Left lobe of liver (tissue), 2 donors: ENCODE data around the gene SMYD3. TPM values are rescaled to one million over a fixed set of nuclear protein-coding genes. Genes with fewer than 3 reads are reported as not detected.

Experiments
- ATAC-seq: fragments of 200-7000 bp; cut with Tn5 transposase; one replicate; pipeline ENCODE4 v1.9.1; 2020; ENCODE audit warnings: mild to moderate bottlenecking, moderate library complexity
- DNase-seq: peaks from one replicate; pipeline ENCODE4 v3.0.0-alpha.2; 2020; ENCODE audit warnings: low spot score
- total RNA-seq: library from RNA; stranded (reverse); gene quantifications from one replicate; pipeline ENCODE4 v1.2.1, GENCODE V29; 2021
- donor health status: DM: no; HTN: no; CAD: no; lungs with moderate emphysema.
- donor health status: DM: no; HTN: yes; CAD: no.

Gene SMYD3
- total RNA-seq, 1 donor from 2014 or later, result 6.7 TPM

DNA sequence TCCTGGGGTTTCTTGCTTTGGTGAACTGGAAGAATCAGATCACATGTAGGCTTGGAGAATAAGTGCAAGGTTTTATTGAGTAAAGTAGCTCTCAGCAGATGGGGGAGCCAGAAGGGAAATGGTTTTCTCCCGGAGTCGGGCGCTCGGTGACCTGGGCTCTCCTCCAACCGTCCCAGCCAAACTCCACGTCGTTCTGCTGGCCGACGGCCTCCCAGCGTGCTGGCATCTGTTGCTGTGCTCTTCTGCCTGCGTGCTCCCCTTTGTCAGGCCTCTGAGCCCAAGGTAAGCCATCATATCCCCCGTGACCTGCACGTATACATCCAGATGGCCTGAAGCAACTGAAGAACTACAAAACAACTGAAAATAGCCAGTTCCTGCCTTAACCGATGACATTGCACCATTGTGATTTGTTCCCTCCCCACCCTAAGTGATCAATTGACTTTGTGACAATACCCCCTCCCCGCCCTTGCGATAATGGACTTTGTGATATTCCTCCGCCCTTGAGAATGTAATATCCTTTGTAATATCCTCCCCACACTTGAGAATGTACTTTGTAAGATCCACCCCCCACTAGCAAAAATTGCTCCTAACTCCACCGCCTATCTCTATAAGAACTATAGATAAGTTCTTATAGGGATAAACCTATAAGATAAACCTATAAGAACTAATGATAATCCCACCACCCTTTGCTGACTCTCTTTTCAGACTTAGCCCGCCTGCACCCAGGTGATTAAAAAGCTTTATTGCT, 88.3 kb downstream of the SMYD3 start:
- ATAC-seq (no peak), DNase-seq (no peak)

DNA sequence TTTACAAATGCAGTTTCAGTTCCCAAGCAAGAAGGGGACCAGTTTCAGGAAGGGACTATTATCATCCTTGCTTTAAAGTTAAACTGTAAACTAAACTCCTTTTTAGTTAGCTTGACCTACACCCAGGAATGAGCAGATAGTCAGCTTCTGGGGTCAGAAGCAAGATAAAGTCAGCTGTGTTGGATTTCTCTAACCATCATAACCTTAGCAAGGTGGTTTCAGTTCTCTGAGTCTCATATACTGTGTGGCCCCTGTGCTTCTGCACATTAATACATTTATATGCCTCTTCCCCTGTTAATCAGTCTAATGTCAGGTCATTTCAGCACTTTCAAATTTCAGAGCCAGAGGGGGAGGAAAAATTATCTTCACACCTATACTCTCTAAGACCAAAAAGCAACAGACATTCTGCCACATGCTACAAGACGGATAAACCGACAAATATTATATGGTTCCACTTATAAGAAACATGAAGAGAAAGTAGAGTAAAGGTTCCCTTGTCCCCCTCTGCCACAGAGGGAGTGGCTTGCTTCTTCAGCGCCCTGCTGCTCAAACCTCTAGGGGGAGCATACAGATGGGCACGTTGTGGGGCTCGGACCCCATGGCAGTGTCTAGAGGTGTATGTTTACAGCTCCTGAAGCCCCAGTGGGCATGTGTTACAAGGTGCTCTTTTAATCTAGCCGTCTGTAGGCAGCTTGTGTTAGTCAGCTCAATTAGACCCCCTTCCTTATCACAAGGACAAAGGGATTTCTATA, 89.1 kb downstream of the SMYD3 start:
- DNase-seq (no peak), ATAC-seq (no peak)

DNA sequence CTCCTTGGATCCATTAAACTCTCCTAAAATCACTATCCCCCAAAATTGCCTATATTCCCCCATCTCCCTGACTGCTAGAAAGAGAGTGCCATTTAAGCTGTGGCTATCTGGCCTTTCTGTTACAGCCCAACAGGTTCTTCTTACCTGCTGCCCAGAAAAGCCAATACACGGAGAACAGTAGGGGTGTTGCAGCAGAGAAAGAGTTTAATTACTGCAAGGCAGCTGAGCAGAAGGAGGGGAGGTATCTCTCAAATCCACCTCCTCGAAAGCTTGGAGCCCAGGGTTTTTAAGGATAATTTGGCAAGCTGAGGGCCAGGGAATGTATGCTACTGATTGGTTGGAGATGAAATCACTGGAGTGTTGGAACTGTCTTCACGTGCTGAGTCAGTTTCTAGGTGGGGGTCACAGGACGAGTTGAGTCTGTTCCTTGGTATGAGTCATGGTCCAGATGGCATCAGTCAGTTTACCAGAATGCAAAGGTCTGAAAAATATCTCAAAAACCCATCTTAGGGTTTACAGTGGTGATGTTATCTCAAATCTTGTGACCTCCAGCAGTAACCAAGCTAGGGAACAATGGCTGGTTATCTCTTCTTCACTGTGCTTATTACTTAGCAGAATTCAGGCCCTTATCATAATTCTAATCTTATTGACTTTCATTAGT, 89.8 kb downstream of the SMYD3 start:
- no peak for ATAC-seq
- DNase-seq, result no peak

DNA sequence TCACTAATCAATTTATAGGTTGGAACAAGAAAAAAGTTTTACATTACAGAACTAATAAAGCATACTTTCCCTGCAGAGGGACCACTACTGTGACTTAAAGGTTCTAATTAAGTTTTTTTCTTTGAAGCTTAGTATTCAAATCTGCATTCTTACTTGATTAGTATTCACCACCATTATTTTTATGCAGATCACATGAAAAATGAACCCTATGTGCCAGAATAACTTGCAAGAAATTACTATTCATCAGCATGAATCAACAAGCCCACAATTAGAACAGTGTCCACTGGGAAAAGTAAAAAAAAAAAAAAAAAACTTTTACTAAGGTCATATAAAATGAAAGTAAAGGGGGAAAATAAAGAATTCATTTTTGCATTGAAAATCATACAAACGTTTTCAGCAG, 90.8 kb downstream of the SMYD3 start:
- DNase-seq (no peak), ATAC-seq (no peak)

DNA sequence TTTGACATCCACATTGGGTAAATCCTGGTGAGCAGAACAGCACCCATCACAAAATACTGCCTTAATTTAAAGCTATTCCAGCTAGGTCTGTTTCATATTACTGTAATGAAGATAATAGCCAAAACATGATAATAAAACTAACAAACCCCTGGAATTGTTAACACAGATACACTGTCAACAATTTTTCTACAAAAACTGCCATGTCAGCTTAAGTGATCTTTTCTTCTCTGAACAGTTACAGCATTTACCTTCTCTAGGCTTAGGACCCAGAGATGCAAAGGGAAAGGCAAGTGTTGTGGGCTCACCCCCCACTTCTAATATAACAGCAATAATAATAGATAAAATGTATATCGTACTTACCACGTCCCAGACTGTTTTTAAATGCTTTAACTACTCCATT, 92.1 kb downstream of the SMYD3 start:
- ATAC-seq (no peak), DNase-seq (no peak)

DNA sequence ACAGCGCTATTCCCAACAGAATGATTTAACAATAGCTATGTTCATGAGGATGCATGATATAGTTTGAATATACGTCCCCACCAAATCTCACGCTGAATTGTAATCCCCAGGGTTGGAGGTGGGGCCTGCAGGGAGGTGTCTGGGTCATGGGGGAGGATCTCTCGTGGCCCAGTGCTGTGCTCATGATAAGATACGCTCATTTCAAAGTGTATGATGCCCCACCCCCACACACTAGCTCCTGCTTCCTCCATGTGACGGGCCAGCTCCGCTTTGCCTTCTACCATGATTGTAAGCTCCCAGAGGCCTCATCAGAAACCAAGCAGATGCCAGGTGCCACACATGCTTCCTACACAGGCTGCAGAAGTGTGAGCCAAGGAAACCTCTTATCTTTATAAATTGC, 93.6 kb downstream of the SMYD3 start:
- DNase-seq (no peak), ATAC-seq (no peak)

DNA sequence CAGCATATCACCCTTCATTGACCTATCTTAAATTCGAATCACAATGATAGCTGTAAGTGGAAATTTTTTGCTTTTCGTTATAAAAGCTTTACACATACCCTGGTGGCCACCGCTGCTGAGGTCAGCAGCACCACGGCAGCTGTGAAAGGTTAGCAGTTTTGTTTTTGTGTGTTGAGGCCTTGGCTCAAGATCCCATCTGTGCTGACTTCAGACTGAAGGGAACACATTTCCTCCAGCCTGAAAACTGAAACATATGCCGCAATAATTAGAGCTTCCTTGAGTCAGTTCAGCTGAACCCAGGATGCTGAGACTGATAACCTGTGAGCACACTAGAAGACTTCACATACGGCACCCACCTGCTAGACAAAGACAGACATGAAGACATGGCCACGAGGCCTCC, 103.0 kb downstream of the SMYD3 start:
- DNase-seq (no peak), ATAC-seq (no peak)

DNA sequence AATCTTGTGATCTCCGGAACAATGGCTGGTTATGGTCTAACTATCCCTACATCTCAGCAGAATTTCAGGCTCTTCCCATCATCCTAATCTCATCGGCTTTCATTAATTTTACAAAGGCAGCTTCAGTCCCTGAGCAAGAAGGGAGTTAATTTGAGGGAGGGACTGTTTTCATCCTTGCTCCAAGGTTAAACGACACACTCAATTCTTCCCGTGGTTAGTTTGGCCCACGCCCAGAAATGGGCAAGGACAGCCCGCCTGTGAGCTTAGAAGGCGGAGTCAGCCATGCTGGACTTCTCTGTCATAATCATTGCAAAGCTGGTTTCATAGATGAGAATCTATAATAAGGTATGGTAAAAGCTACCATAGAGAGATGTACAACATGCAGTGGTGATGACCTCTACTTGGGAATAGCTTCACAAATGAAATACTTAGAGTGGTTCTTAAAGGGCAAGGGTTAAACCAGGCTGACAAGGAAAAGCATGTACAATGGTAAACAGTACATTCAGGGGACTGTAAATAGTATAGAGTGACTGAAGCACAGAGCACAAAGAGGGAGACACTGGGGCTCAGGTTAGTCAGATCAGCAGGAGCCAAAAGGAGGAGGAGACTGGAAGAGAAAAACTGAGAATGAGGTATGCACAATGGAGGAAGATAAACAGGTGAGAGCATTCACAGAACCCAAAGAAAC, 108.8 kb downstream of the SMYD3 start:
- DNase-seq (no peak), ATAC-seq (no peak)

DNA sequence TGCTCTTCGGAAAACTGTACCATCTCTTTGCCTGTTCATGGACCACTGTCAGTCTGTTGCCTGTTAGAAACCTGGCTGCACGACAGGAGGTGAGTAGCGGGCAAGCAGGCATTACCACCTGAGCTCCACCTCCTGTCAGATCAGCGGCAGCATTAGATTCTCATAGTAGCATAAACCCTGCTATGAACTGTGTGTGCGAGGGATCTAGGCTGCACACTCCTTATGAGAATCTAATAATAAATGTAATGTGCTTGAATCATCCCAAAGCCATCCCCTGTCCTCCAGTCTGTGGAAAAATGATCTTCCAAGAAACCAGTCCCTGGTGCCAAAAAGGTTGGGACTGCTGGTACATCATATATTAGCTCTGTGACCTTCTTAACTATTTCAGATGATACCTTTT, 110.0 kb downstream of the SMYD3 start:
- no peak for DNase-seq
- ATAC-seq, result no peak

DNA sequence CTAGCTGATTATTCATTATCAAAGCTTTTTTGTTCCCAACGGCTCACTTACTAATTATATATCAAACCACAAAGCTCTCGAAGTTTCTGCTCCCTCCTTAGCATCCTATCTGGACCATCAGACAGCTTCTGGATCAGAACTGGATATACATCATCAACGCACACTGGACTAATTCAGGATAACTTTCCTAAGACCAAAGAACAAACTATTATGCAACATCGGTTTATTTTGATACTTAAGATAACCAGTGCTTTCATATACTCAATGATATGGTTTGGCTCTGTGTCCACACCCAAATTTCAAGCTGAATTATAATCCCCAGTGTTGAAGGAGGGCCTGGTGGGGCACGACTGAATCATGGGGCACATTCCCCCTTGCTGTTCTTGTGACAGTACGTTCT, 110.8 kb downstream of the SMYD3 start:
- DNase-seq (no peak), ATAC-seq (no peak)

DNA sequence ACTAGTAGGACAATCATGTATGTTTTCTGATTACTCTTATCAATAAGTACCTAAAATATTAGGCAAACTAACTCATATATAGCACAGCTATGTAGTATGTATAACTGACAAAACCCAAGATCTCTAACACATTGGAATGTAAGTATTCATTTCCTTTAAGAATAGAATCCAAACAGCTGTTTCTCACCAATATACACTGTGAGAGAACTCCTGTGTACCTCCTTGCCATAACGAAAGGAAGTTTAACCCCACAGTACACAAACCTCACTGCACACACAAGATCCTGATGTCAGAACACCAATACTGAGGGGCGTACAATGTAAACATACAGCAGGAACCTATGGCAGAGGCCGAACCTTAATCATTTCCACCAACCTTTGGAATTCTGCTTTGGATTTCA, 113.0 kb downstream of the SMYD3 start:
- DNase-seq (no peak), ATAC-seq (no peak)

DNA sequence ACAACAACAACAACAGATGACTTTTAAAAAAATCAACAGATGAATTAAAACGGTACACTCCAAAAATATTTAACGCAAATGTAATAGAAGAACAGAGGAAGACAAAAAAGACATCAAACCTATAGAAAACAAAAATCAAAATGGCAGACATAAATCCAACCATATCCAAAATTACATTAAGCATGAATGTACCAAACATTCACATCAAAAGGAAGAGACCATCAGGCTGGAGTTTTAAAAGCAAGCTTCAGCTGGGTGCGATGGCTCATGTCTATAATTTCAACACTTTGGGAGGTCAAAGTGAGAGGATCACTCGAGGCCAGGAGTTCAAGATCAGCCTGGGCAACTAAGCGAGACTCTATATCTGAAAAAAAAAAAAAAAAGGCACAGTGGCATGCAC, 116.2 kb downstream of the SMYD3 start:
- ATAC-seq, result no peak

DNA sequence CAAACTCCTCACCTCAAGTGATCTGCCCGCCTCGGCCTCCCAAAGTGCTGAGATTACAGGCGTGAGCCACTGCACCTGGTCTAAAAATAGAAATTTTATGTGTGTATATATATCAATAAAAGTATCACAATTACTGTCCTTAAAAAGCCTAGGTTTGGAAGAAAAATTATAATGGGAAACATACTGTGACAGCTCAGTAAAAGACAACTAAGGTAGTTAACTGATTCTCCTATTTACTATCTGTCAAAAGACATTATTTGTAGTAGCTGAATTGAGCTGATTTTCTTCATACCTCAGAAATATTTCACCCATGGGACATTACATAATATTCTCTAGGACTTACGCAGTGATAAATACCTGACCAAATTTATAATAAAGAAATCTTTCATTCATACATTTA, 122.5 kb downstream of the SMYD3 start:
- DNase-seq, result no peak
- no peak for ATAC-seq

More for the DNA sequence above, 116.2 kb downstream of the SMYD3 start:
- no peak for DNase-seq

DNA sequence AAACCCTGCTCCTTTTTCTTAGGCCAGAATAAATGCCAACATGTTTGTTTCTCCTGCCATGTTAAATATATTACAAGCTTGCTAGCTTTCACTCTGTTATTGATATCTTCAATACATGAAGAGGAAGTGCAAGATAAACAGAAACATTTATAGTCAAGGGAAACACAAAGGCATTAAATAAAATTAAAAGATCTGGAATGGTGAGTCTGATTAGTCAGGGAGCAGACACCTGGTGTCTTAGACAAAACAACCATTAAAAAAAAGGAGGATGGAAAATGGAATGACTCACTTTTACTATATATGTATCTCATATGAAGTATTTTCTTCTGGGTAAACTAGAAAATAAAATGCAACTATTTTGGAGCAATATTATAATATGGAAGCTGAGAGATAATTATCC, 123.3 kb downstream of the SMYD3 start:
- ATAC-seq (no peak), DNase-seq (no peak)

DNA sequence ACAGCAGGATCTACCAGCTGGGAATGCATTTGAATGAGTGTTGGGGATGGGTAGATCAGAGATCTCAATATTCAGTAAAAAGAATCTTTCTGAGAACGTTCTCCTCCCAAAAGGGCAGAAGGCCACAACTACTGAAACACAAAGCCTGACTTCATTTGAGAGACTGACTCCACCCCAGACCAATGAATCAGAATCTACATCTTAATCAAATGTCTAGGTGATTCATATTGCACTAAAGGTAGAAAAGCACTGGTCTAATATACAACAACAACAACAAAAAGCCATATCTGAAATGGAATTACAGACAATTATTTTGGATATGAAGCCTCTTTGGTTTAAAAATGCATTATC, 123.9 kb downstream of the SMYD3 start:
- DNase-seq (no peak), ATAC-seq (no peak)

DNA sequence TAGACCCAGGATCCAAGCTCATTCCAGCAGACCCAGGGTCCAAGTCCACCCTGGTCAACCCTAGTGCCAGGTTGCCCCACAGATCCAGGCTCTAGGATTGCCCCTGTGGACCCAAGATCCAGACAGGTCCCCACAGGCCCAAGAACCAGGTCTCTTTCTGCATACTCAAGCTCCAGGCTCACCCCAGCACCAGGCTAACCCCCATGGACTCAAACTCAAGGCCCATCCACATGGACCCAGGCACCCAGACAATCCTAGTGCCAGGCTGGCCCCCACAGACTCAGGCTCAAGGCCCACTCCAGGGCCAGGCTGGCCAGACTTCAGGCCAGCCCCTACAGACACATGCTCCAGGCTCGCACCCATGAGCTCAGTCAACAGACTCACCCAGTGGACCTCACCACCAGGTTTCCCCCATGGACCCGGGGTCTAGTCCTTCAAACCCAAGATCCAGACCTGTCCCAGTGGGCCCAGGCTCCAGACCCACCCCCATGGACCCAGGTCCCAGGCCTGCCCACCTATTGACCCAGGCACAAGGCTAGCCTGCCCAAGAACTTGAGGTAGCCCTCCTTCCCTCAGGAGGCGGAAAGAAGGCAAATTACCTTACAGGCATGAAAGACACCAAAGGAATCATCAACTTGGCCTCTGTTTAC, 124.4 kb downstream of the SMYD3 start:
- ATAC-seq, result no peak
- no peak for DNase-seq

DNA sequence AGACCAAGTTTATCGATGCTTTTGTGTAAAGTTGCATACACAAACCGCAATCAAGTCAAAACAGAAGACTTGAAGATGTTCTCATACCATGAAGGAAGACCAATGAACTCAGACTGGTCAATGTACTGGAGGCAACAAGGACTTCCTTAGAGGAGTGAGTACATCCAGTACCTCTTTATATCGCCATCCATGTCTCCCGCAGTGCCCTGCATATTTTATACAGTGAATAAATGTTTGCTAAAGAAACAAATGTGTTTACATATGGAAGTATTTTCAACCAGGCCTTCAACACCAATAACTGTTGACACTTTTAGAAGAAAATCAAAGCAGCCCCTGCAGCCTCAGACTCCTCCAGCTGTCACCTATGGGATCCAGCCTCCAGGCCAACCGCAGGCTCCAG, 125.6 kb downstream of the SMYD3 start:
- DNase-seq, result no peak
- no peak for ATAC-seq

DNA sequence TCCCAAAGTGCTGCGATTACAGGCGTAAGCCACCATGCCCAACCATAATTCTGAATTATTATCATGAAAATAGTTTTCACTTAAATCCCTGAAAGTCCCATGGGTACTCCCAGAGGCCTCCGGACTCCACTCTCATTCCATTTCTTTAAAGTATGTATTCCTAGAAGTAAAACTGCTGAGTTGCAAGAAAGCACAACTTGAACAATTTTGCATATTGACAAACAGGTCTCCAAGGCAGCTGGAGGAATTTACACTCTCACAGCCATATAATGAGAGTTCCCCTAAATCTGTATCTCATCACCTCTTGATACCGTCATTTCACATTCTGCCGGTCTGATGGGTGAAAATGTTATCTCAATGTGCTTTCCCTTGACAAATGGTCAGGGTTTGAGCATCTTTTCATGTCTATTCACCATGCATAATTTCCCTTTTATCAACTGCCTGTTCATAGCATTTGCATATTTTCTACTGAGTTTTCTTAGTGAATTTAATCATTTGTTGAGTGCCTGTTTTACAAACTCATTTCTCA, 129.4 kb downstream of the SMYD3 start:
- ATAC-seq, result no peak
- DNase-seq, result no peak

DNA sequence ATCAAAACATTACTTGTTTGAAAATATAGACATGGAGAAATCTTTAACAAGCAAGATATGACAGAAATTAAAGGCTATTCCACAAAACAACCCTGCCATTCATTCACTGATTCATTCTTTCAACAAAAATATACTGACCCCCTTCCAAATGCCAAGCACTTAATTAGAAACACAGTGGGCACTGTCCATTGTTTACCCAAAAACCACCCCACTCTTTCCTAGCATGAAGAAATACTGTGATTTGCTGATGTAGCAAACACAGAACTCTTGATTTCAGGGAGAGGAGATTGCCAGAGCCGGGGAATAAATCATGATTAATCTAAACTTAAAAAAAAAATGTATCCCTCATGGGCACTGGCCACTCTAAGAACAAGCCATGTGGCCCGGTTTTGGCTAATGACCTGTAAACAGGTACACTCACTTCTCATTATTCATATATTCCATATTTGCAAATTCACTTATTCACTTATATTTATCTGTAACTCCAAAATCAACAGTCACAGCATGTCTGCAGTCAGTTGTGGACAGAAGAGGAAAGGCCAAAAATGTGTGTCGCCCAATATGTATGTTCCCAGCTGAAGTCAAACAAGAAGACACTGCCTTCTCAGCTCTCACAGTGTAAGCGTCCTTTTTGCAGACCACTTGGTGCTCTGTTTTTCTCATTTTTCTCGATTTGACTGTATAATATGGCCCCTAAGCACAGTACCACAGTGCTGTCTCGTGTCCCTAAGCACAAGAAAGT, 133.1 kb downstream of the SMYD3 start:
- ATAC-seq (no peak), DNase-seq (no peak)

DNA sequence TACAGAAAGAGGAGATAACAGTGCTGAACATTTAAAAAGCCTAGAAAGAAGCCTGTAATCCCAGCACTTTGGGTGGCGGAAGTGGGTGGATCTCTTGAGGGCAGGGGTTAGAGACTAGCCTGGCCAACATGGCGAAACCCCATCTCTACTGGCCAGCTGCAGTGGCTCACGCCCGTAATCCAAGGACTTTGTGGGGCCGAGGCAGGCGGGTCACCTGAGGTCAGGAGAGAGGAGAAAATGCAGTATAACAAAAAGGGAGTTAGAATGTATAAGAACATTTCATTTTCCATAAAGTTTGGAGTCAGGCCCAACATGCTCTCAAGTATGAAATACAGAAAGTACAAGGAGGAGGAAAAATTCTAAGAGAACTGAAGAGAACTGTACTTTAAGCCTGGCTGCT, 134.5 kb downstream of the SMYD3 start:
- ATAC-seq, result no peak

More for the DNA sequence above, 134.5 kb downstream of the SMYD3 start:
- no peak for DNase-seq
